Stomach (tissue), 9 donors: Measurements from ENCODE around the gene PCDH9. TPM values are rescaled to one million over a fixed set of nuclear protein-coding genes. Genes with fewer than 3 reads are reported as not detected.

ENCODE experiments used
- DNase-seq, 2 donors: peaks; one replicate each; pipeline versions ENCODE4 v3.0.0 to v3.0.0-alpha.2; 2013 to 2019
- H3K27ac ChIP-seq, 5 donors: fragments of 200-600 bp in 4 of 5; sonication (generic) in 4 of 5; one replicate each; pipeline ENCODE4 v1.5.1; 2013 to 2019; ENCODE audit warnings: mild to moderate bottlenecking in 1 of 5, moderate library complexity in 1 of 5
- H3K27me3 ChIP-seq, 3 donors: fragments of 200-600 bp; sonication (generic); one replicate each; pipeline ENCODE4 v1.5.1; 2017 to 2019; ENCODE audit warnings: mixed run types in 1 of 3
- H3K36me3 ChIP-seq, 4 donors: fragments of 200-600 bp; sonication (generic); 1 replicate in 3 of 4; 2 replicates in 1 of 4; pipeline ENCODE4 v1.5.1; 2016 to 2019
- H3K4me1 ChIP-seq, 4 donors: fragments of 200-600 bp; sonication (generic); one replicate each; pipeline ENCODE4 v1.5.1; 2016 to 2019
- H3K4me3 ChIP-seq, 4 donors: fragments of 200-600 bp; sonication (generic) in 3 of 4; one replicate each; pipeline ENCODE4 v1.5.1; 2016 to 2019; ENCODE audit warnings: mild to moderate bottlenecking in 1 of 4
- H3K9me3 ChIP-seq, 4 donors: fragments of 200-600 bp; sonication (generic); one replicate each; pipeline ENCODE4 v1.5.1; 2016 to 2019
- CTCF ChIP-seq, 7 experiments: fragments of 450-650 bp in 4 of 7; fragments of 200-600 bp in 3 of 7; sonication (generic) in 3 of 7; IDR thresholded peaks; one replicate each; pipeline ENCODE4 v1.5.1; 2016 to 2019; ENCODE audit warnings: antibody characterized with exemption in 7 of 7, control low read depth in 2 of 7, mild to moderate bottlenecking in 1 of 7
- EP300 ChIP-seq: sonication (generic); formaldehyde crosslinking; IDR thresholded peaks from one replicate; pipeline ENCODE4 v1.6.1; 2017; ENCODE audit warnings: antibody characterized with exemption
- POLR2A ChIP-seq, 4 donors: fragments of 450-650 bp; IDR thresholded peaks; one replicate each; pipeline ENCODE4 v1.6.1; 2016; ENCODE audit warnings: antibody characterized with exemption in 4 of 4, control low read depth in 2 of 4, mild to moderate bottlenecking in 1 of 4, moderate library complexity in 1 of 4
- POLR2AphosphoS5 ChIP-seq, 3 donors: sonication (generic); formaldehyde crosslinking; IDR thresholded peaks; one replicate each; pipeline ENCODE4 v1.6.1; 2016; ENCODE audit warnings: antibody characterized with exemption in 3 of 3
- WGBS, 5 donors: extraction: QIAGEN DNeasy Blood & Tissue Kit in 3 of 5; methylation state at CpG; one replicate each; pipeline versions ENCODE4 v1.1.5 to v1.1.7; 2013 to 2018; 5-methylcytosine and 5-hydroxymethylcytosine counted together
- intact Hi-C: fragments of 100-400 bp; cut with DNase I; formaldehyde crosslinking; loops from one replicate; pipeline ENCODE4 v1.15.1; 2023; ENCODE audit warnings: low total_unique reads
- polyA plus RNA-seq, 3 donors: library from polyadenylated mRNA; stranded (reverse); fragments of 200-250 nt; gene quantifications; one replicate each; pipeline ENCODE4 v1.2.3, GENCODE V29; 2013
- total RNA-seq, 5 donors: library from RNA; depleted of rRNA; stranded (reverse); fragments of >200 nt; gene quantifications; one replicate each; pipeline versions ENCODE4 v1.1.0 to v1.2.3, GENCODE V29; 2014 to 2016
- donor health status: healthy with polysubstance abuse.
- donor health status: Bipolar disorder and iron deficiency.
- donor health status: healthy.

PCDH9 gene
- total and polyA plus RNA-seq, 8 donors = 0.40 to 36.2 (median 3.7) TPM

GRCh38 chr13:67208552-67208951 lies 21.6 kb downstream of the PCDH9 start:
- TF ChIP-seq POLR2A (IDR thresholded peaks at IDR 0.05) (no peak), CTCF (IDR thresholded peaks at IDR 0.05) (no peak), EP300 (no peak), POLR2AphosphoS5 (IDR thresholded peaks at IDR 0.05) (no peak)
- WGBS, 5 donors = 67 to 84% (median 76%) methylated on average over 1 of the region's 1 CpG
- H3K9me3 ChIP-seq = no peaks in the 10 kb centered on the region

GRCh38 chr13:67204764-67205163 lies 25.4 kb downstream of the PCDH9 start:
- H3K4me1 ChIP-seq = peaks cover 0 to 12% (median under 1%) of the 10 kb centered on the region in 4 donors
- H3K9me3 ChIP-seq = no peaks in the 10 kb centered on the region
- no peak for TF ChIP-seq CTCF (IDR thresholded peaks at IDR 0.05)
- no peak for TF ChIP-seq POLR2AphosphoS5 (IDR thresholded peaks at IDR 0.05)
- no peak for TF ChIP-seq EP300
- no peak for TF ChIP-seq POLR2A (IDR thresholded peaks at IDR 0.05)
- intact Hi-C loops = no loop called here
- no peaks in the 10 kb centered on the region for H3K36me3 ChIP-seq
- no peaks in the 10 kb centered on the region for H3K27me3 ChIP-seq
- no peak overlapping the region for H3K4me3 ChIP-seq
- whole genome bisulfite sequencing, 5 donors = 17 to 45% (median 36%) methylated on average over 1 of the region's 1 CpG
- no peak for DNase-seq
- H3K27ac ChIP-seq = no peak overlapping the region

More at GRCh38 chr13:67208552-67208951, 21.6 kb downstream of the PCDH9 start:
- Histone ChIP-seq H3K27ac (no peak overlapping the region), H3K27me3 (no peaks in the 10 kb centered on the region), H3K36me3 (no peaks in the 10 kb centered on the region), H3K4me1 (peaks cover 0 to 12% (median 0%) of the 10 kb centered on the region in 4 donors), H3K4me3 (no peak overlapping the region)
- DNase-seq = no peak
- intact Hi-C loops = no loop called here

GRCh38 chr13:67200605-67201004 lies 29.5 kb downstream of the PCDH9 start:
- no peak for DNase-seq
- H3K27ac ChIP-seq = no peak overlapping the region
- no peak for TF ChIP-seq CTCF (IDR thresholded peaks at IDR 0.05)
- no peak for TF ChIP-seq POLR2A (IDR thresholded peaks at IDR 0.05)
- no peak for TF ChIP-seq EP300
- TF ChIP-seq POLR2AphosphoS5 (IDR thresholded peaks at IDR 0.05) = no peak
- H3K4me1 ChIP-seq = peaks cover 0 to 12% (median 3%) of the 10 kb centered on the region in 4 donors
- no peaks in the 10 kb centered on the region for H3K9me3 ChIP-seq
- WGBS, 5 donors = 67 to 72% (median 68%) methylated on average over 4 of the region's 4 CpGs
- H3K36me3 ChIP-seq = no peaks in the 10 kb centered on the region
- no peak overlapping the region for H3K4me3 ChIP-seq
- no peaks in the 10 kb centered on the region for H3K27me3 ChIP-seq
- intact Hi-C loops = no loop called here

GRCh38 chr13:67200183-67200582 lies 30.0 kb downstream of the PCDH9 start:
- no peak for TF ChIP-seq EP300
- no peak for TF ChIP-seq POLR2A (IDR thresholded peaks at IDR 0.05)
- no peak for TF ChIP-seq CTCF (IDR thresholded peaks at IDR 0.05)
- no peak for TF ChIP-seq POLR2AphosphoS5 (IDR thresholded peaks at IDR 0.05)
- H3K9me3 ChIP-seq = no peaks in the 10 kb centered on the region
- intact Hi-C loops = no loop called here
- no peaks in the 10 kb centered on the region for H3K27me3 ChIP-seq
- no peak overlapping the region for H3K4me3 ChIP-seq
- H3K27ac ChIP-seq = no peak overlapping the region
- peaks cover 0 to 11% (median 3%) of the 10 kb centered on the region in 4 donors for H3K4me1 ChIP-seq
- DNase-seq = no peak
- H3K36me3 ChIP-seq = no peaks in the 10 kb centered on the region
